Karpas-422 (cell line): Measurements from ENCODE around the gene HTR1B. TPM values are rescaled to one million over a fixed set of nuclear protein-coding genes. Genes with fewer than 3 reads are reported as not detected.

ENCODE experiments used
- DNase-seq: peaks from one replicate; pipeline ENCODE4 v3.0.0-alpha.2; 2015
- H2AFZ ChIP-seq: fragments of 200-600 bp; sonication (generic); 2 replicates; pipeline ENCODE4 v1.6.1; 2014; ENCODE audit warnings: antibody characterized with exemption, low read length, mixed read lengths
- H3K27ac ChIP-seq: fragments of 200-600 bp; sonication (generic); 2 replicates; pipeline ENCODE4 v1.5.1; 2014; ENCODE audit warnings: mild to moderate bottlenecking, low read length, moderate library complexity
- H3K27me3 ChIP-seq: fragments of 200-600 bp; sonication (generic); 2 replicates; pipeline ENCODE4 v1.6.1; 2014; ENCODE audit warnings: low read length, mixed read lengths
- H3K36me3 ChIP-seq: fragments of 200-600 bp; sonication (generic); 2 replicates; pipeline ENCODE4 v1.6.1; 2014; ENCODE audit warnings: low read length, mixed read lengths; ENCODE audit not compliant: insufficient read depth
- H3K4me1 ChIP-seq: fragments of 200-600 bp; sonication (generic); 2 replicates; pipeline ENCODE4 v1.6.1; 2014; ENCODE audit warnings: mild to moderate bottlenecking, low read length, mixed read lengths
- H3K4me2 ChIP-seq: fragments of 200-600 bp; sonication (generic); 2 replicates; pipeline ENCODE4 v1.6.1; 2014; ENCODE audit warnings: low read length, low read depth, mild to moderate bottlenecking; ENCODE audit not compliant: poor library complexity, severe bottlenecking
- H3K4me3 ChIP-seq: fragments of 200-600 bp; sonication (generic); 2 replicates; pipeline ENCODE4 v1.5.1; 2014; ENCODE audit warnings: mild to moderate bottlenecking, antibody characterized with exemption, low read length, mixed read lengths
- H3K79me2 ChIP-seq: fragments of 200-600 bp; sonication (generic); 2 replicates; pipeline ENCODE4 v1.6.1; 2014; ENCODE audit warnings: mild to moderate bottlenecking, low read length, mixed read lengths
- H3K9ac ChIP-seq: fragments of 200-600 bp; sonication (generic); 2 replicates; pipeline ENCODE4 v1.6.0; 2014; ENCODE audit warnings: low read length
- H3K9me2 ChIP-seq: fragments of 200-600 bp; sonication (generic), shearing (Covaris generic); replicated peaks from 2 replicates; pipeline ENCODE4 v1.6.0; 2014; ENCODE audit warnings: mild to moderate bottlenecking, low read length, moderate library complexity; ENCODE audit not compliant: insufficient read depth
- H3K9me3 ChIP-seq: fragments of 300-700, 200-600 bp; sonication (generic); 2 replicates; pipeline ENCODE4 v1.6.1; 2014; ENCODE audit warnings: low read length, mixed read lengths
- H4K20me1 ChIP-seq: fragments of 200-600 bp; sonication (generic); 2 replicates; pipeline ENCODE4 v1.6.1; 2014; ENCODE audit warnings: mild to moderate bottlenecking, antibody characterized with exemption, low read length, low read depth; ENCODE audit not compliant: insufficient read depth
- total RNA-seq: library from RNA; depleted of rRNA; stranded (reverse); fragments of >200 nt; shearing (Covaris generic); gene quantifications from 2 replicates; pipeline ENCODE4 v1.2.3, GENCODE V29; 2014; ENCODE audit warnings: low replicate concordance; rRNA removed

HTR1B gene
- total RNA-seq, 1 experiment from 2014 or later = not detected

GRCh38 chr6:77425671-77426070 lies 37.6 kb downstream of the HTR1B start:
- Histone ChIP-seq H3K4me1 (no peaks in the 10 kb centered on the region), H3K79me2 (no peaks in the 10 kb centered on the region), H3K27ac (no peak overlapping the region), H2AFZ (no peak overlapping the region), H3K9ac (no peak overlapping the region), H3K27me3 (no peaks in the 10 kb centered on the region), H3K9me2 (no peaks in the 10 kb centered on the region), H3K36me3 (no peaks in the 10 kb centered on the region), H3K9me3 (peaks cover 8% of the 10 kb centered on the region), H3K4me2 (no peak overlapping the region), H4K20me1 (no peaks in the 10 kb centered on the region), H3K4me3 (no peak overlapping the region)
- no peak for DNase-seq

GRCh38 chr6:77425216-77425615 lies 38.1 kb downstream of the HTR1B start:
- DNase-seq = no peak
- Histone ChIP-seq H3K27ac (no peak overlapping the region), H3K4me3 (no peak overlapping the region), H2AFZ (no peak overlapping the region), H3K36me3 (no peaks in the 10 kb centered on the region), H3K9me2 (no peaks in the 10 kb centered on the region), H3K9me3 (peaks cover 4% of the 10 kb centered on the region), H3K4me2 (no peak overlapping the region), H4K20me1 (no peaks in the 10 kb centered on the region), H3K9ac (no peak overlapping the region), H3K27me3 (no peaks in the 10 kb centered on the region), H3K79me2 (no peaks in the 10 kb centered on the region), H3K4me1 (no peaks in the 10 kb centered on the region)

GRCh38 chr6:77424761-77425160 lies 38.5 kb downstream of the HTR1B start:
- Histone ChIP-seq H2AFZ (no peak overlapping the region), H3K9me2 (no peaks in the 10 kb centered on the region), H3K9me3 (peaks cover 7% of the 10 kb centered on the region), H3K4me1 (no peaks in the 10 kb centered on the region), H3K79me2 (no peaks in the 10 kb centered on the region), H3K27ac (no peak overlapping the region), H3K9ac (no peak overlapping the region), H3K4me3 (no peak overlapping the region), H3K4me2 (no peak overlapping the region), H3K36me3 (no peaks in the 10 kb centered on the region), H4K20me1 (no peaks in the 10 kb centered on the region), H3K27me3 (no peaks in the 10 kb centered on the region)
- DNase-seq = no peak

GRCh38 chr6:77416839-77417238 lies 46.5 kb downstream of the HTR1B start:
- H3K9me3 ChIP-seq = peaks cover 14% of the 10 kb centered on the region
- H3K9ac ChIP-seq = no peak overlapping the region
- no peak for DNase-seq
- H3K79me2 ChIP-seq = no peaks in the 10 kb centered on the region
- H3K4me2 ChIP-seq = no peak overlapping the region
- no peak overlapping the region for H3K4me3 ChIP-seq
- no peaks in the 10 kb centered on the region for H3K4me1 ChIP-seq
- H4K20me1 ChIP-seq = no peaks in the 10 kb centered on the region
- no peak overlapping the region for H2AFZ ChIP-seq
- no peaks in the 10 kb centered on the region for H3K36me3 ChIP-seq
- H3K9me2 ChIP-seq = no peaks in the 10 kb centered on the region
- no peak overlapping the region for H3K27ac ChIP-seq
- no peaks in the 10 kb centered on the region for H3K27me3 ChIP-seq

GRCh38 chr6:77415706-77416105 lies 47.6 kb downstream of the HTR1B start:
- Histone ChIP-seq H4K20me1 (no peaks in the 10 kb centered on the region), H3K27me3 (no peaks in the 10 kb centered on the region), H3K79me2 (no peaks in the 10 kb centered on the region), H3K9ac (no peak overlapping the region), H3K27ac (no peak overlapping the region), H3K9me2 (no peaks in the 10 kb centered on the region), H2AFZ (no peak overlapping the region), H3K4me2 (no peak overlapping the region), H3K4me3 (no peak overlapping the region), H3K36me3 (no peaks in the 10 kb centered on the region), H3K9me3 (peaks cover 16% of the 10 kb centered on the region), H3K4me1 (no peaks in the 10 kb centered on the region)
- no peak for DNase-seq

Other genes with a start within 250 kb of the HTR1B start
- gene MEI4, start 189.5 kb upstream of the HTR1B start, total RNA-seq = not detected in 2 replicates